Measurements from ENCODE around the gene NPTXR. TPM values are rescaled to one million over a fixed set of nuclear protein-coding genes. Genes with fewer than 3 reads are reported as not detected.

NPTXR gene
- total RNA-seq, 1 donor from 2014 or later, result 6.9 TPM

- H3K4me1 Mint-ChIP-seq (ENCODE audit: unreplicated experiment), result peaks cover 13% of the 10 kb centered on the region
- DNase-seq (ENCODE audit: extremely low spot score, unreplicated experiment), result no peak
- H3K36me3 Mint-ChIP-seq, result no peaks in the 10 kb centered on the region
- peak overlapping the region; percentile 82 for H3K27ac Mint-ChIP-seq
- peak overlapping the region; percentile 38 for H3K4me3 Mint-ChIP-seq
- no peaks in the 10 kb centered on the region for H3K9me3 Mint-ChIP-seq
- H3K27me3 Mint-ChIP-seq, result no peaks in the 10 kb centered on the region
- no peak for TF ChIP-seq CTCF (conservative IDR thresholded peaks at IDR 0.05)
Measured at GRCh38 chr22:38881997-38882879, 38.4 kb upstream of the NPTXR start.

- H3K27me3 Mint-ChIP-seq, result no peaks in the 10 kb centered on the region
- H3K9me3 Mint-ChIP-seq, result no peaks in the 10 kb centered on the region
- H3K4me3 Mint-ChIP-seq, result no peak overlapping the region
- no peaks in the 10 kb centered on the region for H3K36me3 Mint-ChIP-seq
- no peak for TF ChIP-seq CTCF (conservative IDR thresholded peaks at IDR 0.05)
- H3K4me1 Mint-ChIP-seq (ENCODE audit: unreplicated experiment), result peaks cover 13% of the 10 kb centered on the region
- DNase-seq (ENCODE audit: extremely low spot score, unreplicated experiment), result no peak
- H3K27ac Mint-ChIP-seq, result no peak overlapping the region
Measured at GRCh38 chr22:38881464-38881871, 37.6 kb upstream of the NPTXR start.

- Mint-ChIP-seq H3K4me1 (ENCODE audit: unreplicated experiment) (peaks cover 13% of the 10 kb centered on the region), H3K4me3 (no peak overlapping the region), H3K27me3 (no peaks in the 10 kb centered on the region), H3K27ac (no peak overlapping the region), H3K36me3 (no peaks in the 10 kb centered on the region), H3K9me3 (no peaks in the 10 kb centered on the region)
- DNase-seq (ENCODE audit: extremely low spot score, unreplicated experiment), result no peak
- TF ChIP-seq CTCF (conservative IDR thresholded peaks at IDR 0.05), result no peak
Measured at GRCh38 chr22:38879961-38880360, 36.1 kb upstream of the NPTXR start.

GRCh38 chr22:38879108-38879729 lies 35.4 kb upstream of the NPTXR start:
- no peak for TF ChIP-seq CTCF (conservative IDR thresholded peaks at IDR 0.05)
- Mint-ChIP-seq H3K36me3 (no peaks in the 10 kb centered on the region), H3K27me3 (no peaks in the 10 kb centered on the region), H3K27ac (no peak overlapping the region), H3K9me3 (no peaks in the 10 kb centered on the region), H3K4me3 (no peak overlapping the region), H3K4me1 (ENCODE audit: unreplicated experiment) (peaks cover 13% of the 10 kb centered on the region)
- no peak for DNase-seq (ENCODE audit: extremely low spot score, unreplicated experiment)

- TF ChIP-seq CTCF (conservative IDR thresholded peaks at IDR 0.05), result no peak
- no peak overlapping the region for H3K4me3 Mint-ChIP-seq
- H3K9me3 Mint-ChIP-seq, result no peaks in the 10 kb centered on the region
- H3K27ac Mint-ChIP-seq, result no peak overlapping the region
- no peaks in the 10 kb centered on the region for H3K27me3 Mint-ChIP-seq
- H3K36me3 Mint-ChIP-seq, result no peaks in the 10 kb centered on the region
- DNase-seq (ENCODE audit: extremely low spot score, unreplicated experiment), result no peak
- peaks cover 19% of the 10 kb centered on the region for H3K4me1 Mint-ChIP-seq (ENCODE audit: unreplicated experiment)
Measured at GRCh38 chr22:38878001-38878400, 34.2 kb upstream of the NPTXR start.
